Activated T-cell treated with anti-CD3 and anti-CD28 coated beads, Interleukin-2, amount 50 U/mL, for 48 hours (primary cell): Measurements from ENCODE around the gene NR2F1.

Experiments
- DNase-seq, 2 experiments: peaks; one replicate each; pipeline ENCODE4 v3.0.0-alpha.2; 2020

Gene NR2F1

DNA sequence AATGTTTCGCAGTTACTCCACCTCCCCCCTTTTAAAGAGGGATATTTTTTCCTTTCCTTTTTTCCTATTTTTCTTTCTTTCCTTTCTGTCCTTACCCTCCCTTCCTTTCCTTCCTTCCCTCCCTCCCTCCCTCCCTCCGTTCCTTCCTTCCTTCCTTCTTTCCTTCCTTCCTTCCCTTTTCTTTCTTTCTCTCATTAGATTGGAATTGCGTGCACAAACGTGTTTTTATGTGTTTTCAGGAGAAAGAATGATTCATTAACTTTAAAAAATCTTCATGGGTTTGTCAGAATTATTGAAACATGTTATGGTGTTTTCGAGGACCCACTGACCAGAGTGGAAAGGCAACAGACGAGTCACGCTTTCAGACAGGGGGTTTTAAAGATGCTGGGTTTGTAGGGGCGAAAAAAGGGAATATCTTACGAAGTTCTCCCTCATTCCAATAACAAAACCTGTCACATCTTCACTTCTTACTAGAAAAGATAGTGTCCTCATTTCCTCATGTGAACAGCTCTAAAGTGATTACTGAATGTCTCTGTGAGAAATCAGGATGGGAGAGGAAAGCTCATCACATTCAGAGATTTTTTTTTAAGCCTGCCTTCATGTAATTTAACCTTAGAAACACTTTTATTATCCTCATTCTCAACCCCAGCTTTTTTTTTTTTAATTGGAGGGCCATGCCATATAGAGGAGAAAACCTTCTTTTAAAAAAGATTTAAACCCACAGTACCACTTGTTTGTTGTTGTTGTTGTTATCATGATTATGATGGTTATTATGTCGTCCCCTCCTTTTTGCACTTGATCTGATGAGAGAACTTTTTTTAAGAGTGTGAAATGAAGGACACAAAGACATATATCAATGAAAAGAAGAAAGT is 21.9 kb downstream of the NR2F1 start:
- DNase-seq, result no peak

DNA sequence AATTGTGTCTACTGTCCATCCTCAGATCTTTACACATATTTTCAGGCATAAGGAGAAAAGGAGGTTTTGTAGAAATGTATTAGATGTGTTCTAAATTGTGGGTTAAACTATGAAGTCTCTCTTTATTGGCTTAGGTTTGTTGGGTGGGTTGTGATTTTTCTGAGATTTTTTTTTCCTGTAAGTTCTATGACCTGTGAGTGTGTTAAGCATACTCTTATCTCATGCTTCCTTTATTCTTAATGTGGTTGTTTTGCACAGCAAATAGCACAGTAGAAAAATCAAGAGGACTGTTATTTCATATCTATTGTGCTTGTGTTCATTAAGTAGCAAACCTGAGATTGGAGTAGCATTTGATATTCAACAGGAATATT is 23.3 kb downstream of the NR2F1 start:
- no peak for DNase-seq

- peak in 1 of 2 experiments; percentile 46 for DNase-seq
These were observed 24.6 kb downstream of the NR2F1 start for GRCh38 chr5:93607367-93608258.

DNA sequence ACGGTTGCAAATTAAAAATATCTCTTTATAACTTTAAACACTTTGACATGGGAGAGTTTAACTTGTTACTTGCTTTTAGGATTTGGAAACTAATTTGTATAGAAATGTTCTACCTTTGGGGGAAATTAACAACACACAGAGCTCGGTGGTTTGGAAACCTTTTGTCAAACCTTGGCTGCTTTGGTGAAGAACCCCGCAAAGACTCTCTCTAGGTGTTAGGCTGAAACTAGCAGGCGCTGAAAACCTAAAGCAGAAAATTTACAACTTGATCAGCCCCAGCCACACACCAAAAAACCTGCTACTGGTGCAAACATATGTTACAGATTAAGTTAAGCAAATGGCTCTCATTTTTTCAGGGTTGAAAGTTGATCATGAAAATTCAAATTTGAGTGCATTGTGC is 25.8 kb downstream of the NR2F1 start:
- no peak for DNase-seq

- no peak for DNase-seq
These were observed 26.7 kb downstream of the NR2F1 start for GRCh38 chr5:93609762-93610161.

- no peak for DNase-seq
These were observed 27.7 kb downstream of the NR2F1 start for GRCh38 chr5:93610581-93611272.

GRCh38 chr5:93611273-93611975 is 28.4 kb downstream of the NR2F1 start:
- no peak for DNase-seq

DNA sequence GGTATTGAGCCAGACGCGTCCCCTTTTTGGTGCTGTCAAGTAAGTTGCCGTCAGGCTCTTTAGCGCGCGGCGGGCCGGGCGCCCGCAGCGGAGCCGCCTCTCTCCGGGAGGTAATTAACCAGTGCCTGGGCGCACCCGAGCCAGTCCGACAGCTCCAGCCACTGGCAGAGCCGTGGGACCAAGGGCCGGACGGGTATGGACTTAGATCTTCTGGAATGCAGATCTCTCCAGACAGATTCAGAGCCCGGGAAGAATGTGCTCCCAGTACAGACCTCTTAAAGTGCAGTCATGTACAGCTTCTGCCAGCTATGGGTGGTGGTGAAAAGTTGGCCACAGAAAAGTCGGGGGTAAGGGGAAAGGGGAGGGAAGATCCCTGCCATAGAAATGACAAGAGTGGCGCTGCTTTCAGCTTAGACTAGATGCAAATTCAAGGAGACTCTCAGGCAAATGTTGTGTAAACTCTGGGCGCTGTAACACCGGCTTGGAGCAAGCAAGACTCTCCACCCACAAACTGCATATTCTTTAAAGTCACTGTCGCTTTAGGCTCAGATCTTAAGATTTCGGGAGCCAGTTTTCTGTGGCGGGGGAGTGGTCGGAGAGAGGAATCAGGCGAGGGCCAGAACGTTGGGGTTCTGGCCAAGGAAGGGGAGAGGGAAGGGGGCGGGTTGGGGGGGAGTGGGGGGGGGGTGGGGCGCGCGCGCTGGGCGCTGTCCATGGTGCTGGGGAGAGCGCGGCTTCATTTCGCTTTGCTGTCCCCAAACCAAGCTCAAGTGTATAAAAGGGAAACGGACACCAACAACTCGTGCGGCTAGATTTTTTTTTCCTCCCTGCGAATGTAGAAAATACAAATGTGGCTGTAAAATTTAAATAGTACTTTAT is 29.2 kb downstream of the NR2F1 start:
- peak; percentile 27 to 34 for DNase-seq

- DNase-seq, result no peak
These were observed 29.8 kb downstream of the NR2F1 start for GRCh38 chr5:93612855-93613243.

- no peak for DNase-seq
These were observed 33.6 kb downstream of the NR2F1 start for GRCh38 chr5:93616538-93617174.

DNA sequence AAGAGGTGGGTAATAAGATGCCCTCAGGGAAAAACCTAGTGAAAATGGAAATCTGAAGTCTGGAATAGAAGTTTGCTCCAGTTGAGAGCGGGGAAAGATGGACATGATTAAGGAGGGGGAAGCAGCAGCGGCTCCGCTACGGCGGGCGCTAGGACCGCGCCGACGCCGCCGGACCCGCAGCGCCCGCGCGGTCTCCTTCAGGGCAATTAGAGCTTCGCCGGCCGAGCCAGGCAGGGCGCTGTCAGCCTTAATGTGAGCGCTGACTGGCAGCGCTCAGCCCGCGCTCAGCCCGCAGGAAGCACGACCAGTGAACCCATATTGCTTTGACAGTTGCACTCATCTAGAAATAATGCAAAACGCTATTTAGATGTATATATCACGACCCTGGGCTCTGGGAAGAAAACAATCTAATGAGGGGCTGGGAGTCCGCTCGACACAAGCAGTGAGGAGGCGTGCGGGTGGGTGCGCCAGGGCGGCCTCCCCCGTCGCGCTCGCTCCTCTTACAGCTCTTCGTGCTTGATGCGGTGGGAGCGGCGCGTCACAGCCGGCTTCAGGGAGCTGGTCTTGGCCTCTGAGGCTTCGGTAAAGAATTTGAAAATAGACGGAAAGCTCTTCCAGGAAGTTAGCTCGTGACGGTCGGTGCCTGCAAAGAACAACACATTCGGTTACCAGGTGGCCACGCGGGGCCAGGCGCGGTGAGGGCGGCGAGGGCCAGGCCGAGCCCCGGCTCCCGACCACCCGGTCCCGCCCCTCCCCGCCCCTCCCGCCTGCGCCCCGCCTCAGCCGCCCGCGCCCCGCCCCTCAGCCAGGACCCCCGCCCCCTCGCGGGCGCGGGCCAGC is 37.7 kb downstream of the NR2F1 start:
- DNase-seq, result peak; percentile 58 to 68

DNA sequence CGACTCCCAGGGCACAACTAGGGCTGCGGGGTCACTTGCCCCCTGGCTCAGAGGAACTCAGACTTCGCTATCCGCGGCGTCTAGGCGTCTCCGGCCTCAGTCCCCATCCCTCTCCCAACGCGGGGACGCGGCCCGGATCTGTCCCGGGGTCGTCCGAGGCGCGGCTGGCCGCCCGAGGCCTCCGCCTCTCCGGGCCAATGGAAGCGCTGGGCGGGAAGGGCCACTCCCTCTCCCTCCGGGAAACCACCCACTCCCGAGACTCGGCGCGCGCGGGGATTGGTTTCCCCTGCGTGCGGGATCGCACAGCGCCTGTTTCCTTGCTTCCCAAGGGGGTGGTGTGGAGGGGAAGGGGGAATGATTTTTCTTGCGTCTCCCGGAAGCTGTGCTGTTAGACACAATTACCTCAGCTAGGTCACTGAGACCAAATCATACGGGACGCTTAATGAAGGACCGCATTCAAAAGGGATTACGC is 38.3 kb downstream of the NR2F1 start:
- DNase-seq, result peak; percentile 40 to 42

GRCh38 chr5:93622240-93622885 is 39.3 kb downstream of the NR2F1 start:
- DNase-seq, result peak; percentile 21 to 38

GRCh38 chr5:93623153-93623552 is 40.1 kb downstream of the NR2F1 start:
- DNase-seq, result no peak

- DNase-seq, result no peak
These were observed 43.8 kb downstream of the NR2F1 start for GRCh38 chr5:93626801-93627200.

- no peak for DNase-seq
These were observed 49.3 kb downstream of the NR2F1 start for GRCh38 chr5:93632327-93632726.

DNA sequence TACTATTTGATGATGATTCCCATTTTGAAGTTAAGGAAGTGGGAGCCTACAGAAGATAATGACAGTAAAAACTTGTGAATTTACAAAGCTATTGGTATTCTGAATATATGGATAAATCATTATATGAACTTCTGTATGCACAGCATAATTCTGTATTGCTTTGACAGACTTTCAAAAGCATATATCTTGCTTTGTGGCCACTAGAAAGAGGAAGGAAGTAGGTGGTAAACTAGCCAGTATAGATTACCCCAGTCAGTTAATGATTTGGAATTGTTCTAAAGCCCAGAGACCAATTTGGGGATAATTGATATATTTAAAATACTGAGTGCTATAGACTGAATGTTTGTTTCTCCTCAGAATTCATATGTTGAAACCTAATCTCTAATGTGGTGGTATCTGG is 53.0 kb downstream of the NR2F1 start:
- no peak for DNase-seq

DNA sequence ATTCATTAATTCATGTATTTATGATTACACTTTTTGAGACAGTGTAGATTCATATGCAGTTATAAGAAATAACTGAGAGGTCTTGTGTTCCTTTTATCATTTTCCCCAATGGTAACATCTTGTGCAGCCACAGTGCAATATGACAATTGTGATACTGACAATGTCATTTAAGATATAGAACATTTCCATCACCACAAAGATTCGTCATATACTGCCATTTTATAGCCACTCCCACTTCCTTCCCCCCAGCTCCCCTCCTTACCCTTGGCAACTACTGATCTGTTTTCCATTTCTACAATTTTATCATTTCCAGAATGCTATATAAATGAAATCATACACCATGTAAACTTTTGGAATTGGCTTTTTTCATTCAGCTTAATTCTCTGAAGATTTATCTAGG is 53.8 kb downstream of the NR2F1 start:
- no peak for DNase-seq

DNA sequence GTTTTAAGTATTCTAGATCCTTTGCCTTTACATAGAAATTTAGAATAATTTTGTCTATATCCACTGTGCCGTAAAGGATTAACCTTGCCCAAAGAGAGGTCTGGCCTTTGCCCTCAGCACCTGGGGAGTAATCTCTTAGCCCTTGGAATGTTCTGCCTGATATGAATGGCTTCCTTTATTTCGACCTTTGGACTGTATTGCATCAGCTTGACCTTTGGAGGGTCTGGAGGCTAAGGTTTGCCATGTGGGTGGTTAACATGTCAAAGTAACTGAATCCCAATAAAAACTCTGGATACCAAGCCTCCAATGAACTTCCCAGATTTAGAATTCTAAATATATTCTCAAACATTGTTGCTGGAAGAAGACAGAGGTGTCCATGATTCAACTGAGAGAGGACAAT is 54.7 kb downstream of the NR2F1 start:
- DNase-seq, result no peak
